Peyer's patch (tissue), 4 donors: ENCODE results near the gene FEZ2.

Experiments used
- POLR2A ChIP-seq, 2 donors: fragments of 450-650 bp; IDR thresholded peaks; one replicate each; pipeline ENCODE4 v1.5.1; 2017; ENCODE audit warnings: antibody characterized with exemption in 2 of 2, mild to moderate bottlenecking in 2 of 2, moderate library complexity in 2 of 2
- TF ChIP-seq, protein P1 (sequence below), 6 experiments: fragments of 450-650 bp in 4 of 6; fragments of 200-600 bp in 2 of 6; sonication (generic) in 1 of 6; IDR thresholded peaks; one replicate each; pipeline ENCODE4 v1.5.1; 2017 to 2019; ENCODE audit warnings: antibody characterized with exemption in 6 of 6, mild to moderate bottlenecking in 3 of 6, moderate library complexity in 1 of 6

DNA sequence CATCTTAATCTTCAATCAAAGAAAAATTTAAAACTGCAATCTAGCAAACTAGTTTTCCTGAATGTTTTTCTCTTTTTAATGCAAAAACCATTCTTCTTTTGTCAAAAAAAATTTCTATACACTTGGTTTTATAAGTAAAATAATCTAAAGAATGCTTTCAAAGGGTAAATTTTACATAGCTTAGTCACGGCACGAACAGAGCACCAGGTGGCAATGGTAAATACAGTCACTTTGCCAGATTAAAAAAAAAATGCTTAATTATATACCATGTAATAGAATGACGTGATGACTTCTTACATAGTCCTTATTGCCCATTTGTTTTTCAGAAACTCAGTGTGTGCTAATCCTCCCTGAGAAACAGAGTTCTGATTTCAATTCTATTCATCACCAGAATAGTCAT is 10.4 kb downstream of the FEZ2 start:
- TF ChIP-seq, protein P1, sequence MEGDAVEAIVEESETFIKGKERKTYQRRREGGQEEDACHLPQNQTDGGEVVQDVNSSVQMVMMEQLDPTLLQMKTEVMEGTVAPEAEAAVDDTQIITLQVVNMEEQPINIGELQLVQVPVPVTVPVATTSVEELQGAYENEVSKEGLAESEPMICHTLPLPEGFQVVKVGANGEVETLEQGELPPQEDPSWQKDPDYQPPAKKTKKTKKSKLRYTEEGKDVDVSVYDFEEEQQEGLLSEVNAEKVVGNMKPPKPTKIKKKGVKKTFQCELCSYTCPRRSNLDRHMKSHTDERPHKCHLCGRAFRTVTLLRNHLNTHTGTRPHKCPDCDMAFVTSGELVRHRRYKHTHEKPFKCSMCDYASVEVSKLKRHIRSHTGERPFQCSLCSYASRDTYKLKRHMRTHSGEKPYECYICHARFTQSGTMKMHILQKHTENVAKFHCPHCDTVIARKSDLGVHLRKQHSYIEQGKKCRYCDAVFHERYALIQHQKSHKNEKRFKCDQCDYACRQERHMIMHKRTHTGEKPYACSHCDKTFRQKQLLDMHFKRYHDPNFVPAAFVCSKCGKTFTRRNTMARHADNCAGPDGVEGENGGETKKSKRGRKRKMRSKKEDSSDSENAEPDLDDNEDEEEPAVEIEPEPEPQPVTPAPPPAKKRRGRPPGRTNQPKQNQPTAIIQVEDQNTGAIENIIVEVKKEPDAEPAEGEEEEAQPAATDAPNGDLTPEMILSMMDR (IDR thresholded peaks at IDR 0.05), result no peak
- TF ChIP-seq POLR2A (IDR thresholded peaks at IDR 0.05), result no peak
